Neural progenitor cell (in vitro differentiated cells): ENCODE results near the gene CSHL1. TPM values are rescaled to one million over a fixed set of nuclear protein-coding genes. Genes with fewer than 3 reads are reported as not detected.

Source experiments
- DNase-seq: peaks from one replicate; pipeline ENCODE4 v3.0.0-alpha.2; 2016; ENCODE audit warnings: low spot score
- H2AFZ ChIP-seq: fragments of 200-600 bp; sonication (generic); replicated peaks from 2 replicates; pipeline ENCODE4 v1.6.1; 2016; ENCODE audit warnings: antibody characterized with exemption
- H3F3A ChIP-seq: fragments of 200-600 bp; sonication (generic); 2 replicates; pipeline ENCODE4 v1.6.1; 2016; ENCODE audit warnings: antibody characterized with exemption, low read depth
- H3K27ac ChIP-seq: fragments of 200-600 bp; sonication (generic); 2 replicates; pipeline ENCODE4 v1.5.1; 2016; ENCODE audit warnings: mild to moderate bottlenecking
- H3K27me3 ChIP-seq: fragments of 200-600 bp; sonication (generic); 2 replicates; pipeline ENCODE4 v1.6.1; 2016; ENCODE audit warnings: mild to moderate bottlenecking, moderate library complexity
- H3K36me3 ChIP-seq: fragments of 200-600 bp; sonication (generic); 2 replicates; pipeline ENCODE4 v1.5.1; 2016
- H3K4me1 ChIP-seq: fragments of 200-600 bp; sonication (generic); 2 replicates; pipeline ENCODE4 v1.6.1; 2016; ENCODE audit warnings: mixed run types
- H3K4me2 ChIP-seq: fragments of 200-600 bp; sonication (generic); 2 replicates; pipeline ENCODE4 v1.6.1; 2016
- H3K4me3 ChIP-seq: fragments of 200-600 bp; sonication (generic); 2 replicates; pipeline ENCODE4 v1.5.1; 2016
- H3K79me2 ChIP-seq: fragments of 200-600 bp; sonication (generic); 2 replicates; pipeline ENCODE4 v1.6.1; 2016; ENCODE audit warnings: low read depth
- H3K9ac ChIP-seq: fragments of 200-600 bp; sonication (generic); 2 replicates; pipeline ENCODE4 v1.6.1; 2016
- H3K9me3 ChIP-seq: fragments of 200-600 bp; sonication (generic); 2 replicates; pipeline ENCODE4 v1.5.1; 2016; ENCODE audit warnings: low read depth
- H4K20me1 ChIP-seq: fragments of 200-600 bp; sonication (generic); 2 replicates; pipeline ENCODE4 v1.6.1; 2016; ENCODE audit warnings: low read depth
- H3K27ac Mint-ChIP-seq: 3 replicates; pipeline ENCODE4 v1.8.0; 2021; ENCODE audit warnings: mixed read lengths
- H3K27me3 Mint-ChIP-seq: 2 replicates; pipeline ENCODE4 v1.8.0; 2022; ENCODE audit warnings: low read depth, mild to moderate bottlenecking, inconsistent platforms, moderate library complexity, mixed read lengths; ENCODE audit not compliant: insufficient read depth
- H3K36me3 Mint-ChIP-seq: 3 replicates; pipeline ENCODE4 v1.8.0; 2021; ENCODE audit warnings: mixed read lengths
- H3K4me1 Mint-ChIP-seq: 3 replicates; pipeline ENCODE4 v1.8.0; 2021; ENCODE audit warnings: mixed read lengths
- H3K4me3 Mint-ChIP-seq: 3 replicates; pipeline ENCODE4 v1.8.0; 2021; ENCODE audit warnings: mild to moderate bottlenecking, moderate library complexity, mixed read lengths
- H3K9me3 Mint-ChIP-seq: 3 replicates; pipeline ENCODE4 v1.8.0; 2020; ENCODE audit warnings: mixed read lengths
- EZH2 ChIP-seq: fragments of 200-600 bp; sonication (generic); IDR thresholded peaks from 2 replicates; pipeline ENCODE4 v1.6.1; 2017; ENCODE audit warnings: antibody characterized with exemption, mild to moderate bottlenecking, moderate library complexity
- EZH2phosphoT487 ChIP-seq: fragments of 200-600 bp; sonication (generic); IDR thresholded peaks from 2 replicates; pipeline ENCODE4 v1.6.1; 2017; ENCODE audit warnings: antibody characterized with exemption
- total RNA-seq: library from RNA; depleted of rRNA; stranded (reverse); fragments of >200 nt; gene quantifications from 2 replicates; pipeline ENCODE4 v1.2.3, GENCODE V29; 2015; ENCODE audit warnings: low replicate concordance
- TF ChIP-seq, protein P1 (sequence below): fragments of 200-600 bp; sonication (generic); IDR thresholded peaks from 2 replicates; pipeline ENCODE4 v1.5.1; 2017; ENCODE audit warnings: antibody characterized with exemption, mild to moderate bottlenecking

The CSHL1 gene
- total RNA-seq, 1 donor from 2014 or later = not detected

DNA sequence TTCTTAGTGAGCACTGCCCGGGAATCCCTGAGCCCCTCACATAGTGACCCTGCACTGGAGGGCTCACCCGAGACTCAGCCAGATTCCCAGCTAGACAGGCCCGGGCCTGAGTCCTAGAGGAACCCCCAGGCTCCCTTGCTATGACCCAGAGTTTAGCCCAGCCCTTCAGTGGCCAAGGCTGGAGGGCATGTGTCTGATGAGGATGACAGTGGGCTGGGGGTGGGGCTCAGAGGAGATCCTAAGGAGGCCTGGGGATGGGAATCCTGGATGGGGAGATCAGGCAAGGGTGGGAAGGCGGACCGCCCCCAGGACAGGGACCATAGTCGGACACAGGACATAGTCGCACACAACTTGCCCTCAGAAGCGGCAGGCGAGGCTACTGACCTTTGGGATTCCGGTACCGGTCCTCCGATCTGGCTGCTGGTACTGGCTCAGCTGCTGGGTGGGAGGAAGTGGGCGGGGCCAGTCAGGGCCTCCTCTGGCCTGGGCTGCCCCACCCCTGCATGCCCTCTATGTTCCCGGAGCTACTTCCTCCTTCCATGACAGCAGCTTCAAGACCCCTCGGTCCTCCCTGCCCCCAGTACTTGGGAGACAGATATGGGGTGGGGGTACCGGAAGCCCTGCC, 20.0 kb upstream of the CSHL1 start:
- Histone ChIP-seq H3K4me3 (no peak overlapping the region), H3K4me1 (no peaks in the 10 kb centered on the region), H3K36me3 (no peaks in the 10 kb centered on the region), H3K9ac (no peak overlapping the region), H3K27ac (no peak overlapping the region), H3F3A (peaks cover 5% of the 10 kb centered on the region), H3K9me3 (no peaks in the 10 kb centered on the region), H3K4me2 (no peak overlapping the region), H3K27me3 (no peaks in the 10 kb centered on the region), H2AFZ (peak overlapping the region; percentile 57), H4K20me1 (no peaks in the 10 kb centered on the region), H3K79me2 (no peaks in the 10 kb centered on the region)
- peak overlapping the region; percentile 50 for H3K27ac Mint-ChIP-seq
- TF ChIP-seq, protein P1, sequence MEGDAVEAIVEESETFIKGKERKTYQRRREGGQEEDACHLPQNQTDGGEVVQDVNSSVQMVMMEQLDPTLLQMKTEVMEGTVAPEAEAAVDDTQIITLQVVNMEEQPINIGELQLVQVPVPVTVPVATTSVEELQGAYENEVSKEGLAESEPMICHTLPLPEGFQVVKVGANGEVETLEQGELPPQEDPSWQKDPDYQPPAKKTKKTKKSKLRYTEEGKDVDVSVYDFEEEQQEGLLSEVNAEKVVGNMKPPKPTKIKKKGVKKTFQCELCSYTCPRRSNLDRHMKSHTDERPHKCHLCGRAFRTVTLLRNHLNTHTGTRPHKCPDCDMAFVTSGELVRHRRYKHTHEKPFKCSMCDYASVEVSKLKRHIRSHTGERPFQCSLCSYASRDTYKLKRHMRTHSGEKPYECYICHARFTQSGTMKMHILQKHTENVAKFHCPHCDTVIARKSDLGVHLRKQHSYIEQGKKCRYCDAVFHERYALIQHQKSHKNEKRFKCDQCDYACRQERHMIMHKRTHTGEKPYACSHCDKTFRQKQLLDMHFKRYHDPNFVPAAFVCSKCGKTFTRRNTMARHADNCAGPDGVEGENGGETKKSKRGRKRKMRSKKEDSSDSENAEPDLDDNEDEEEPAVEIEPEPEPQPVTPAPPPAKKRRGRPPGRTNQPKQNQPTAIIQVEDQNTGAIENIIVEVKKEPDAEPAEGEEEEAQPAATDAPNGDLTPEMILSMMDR = no peak
- no peak for TF ChIP-seq EZH2phosphoT487
- TF ChIP-seq EZH2 = no peak
- peak; percentile 30 for DNase-seq
- H3K4me1 Mint-ChIP-seq = peaks cover 6% of the 10 kb centered on the region
- H3K36me3 Mint-ChIP-seq = no peaks in the 10 kb centered on the region
- no peaks in the 10 kb centered on the region for H3K9me3 Mint-ChIP-seq
- no peak overlapping the region for H3K4me3 Mint-ChIP-seq
- peaks cover 5% of the 10 kb centered on the region for H3K27me3 Mint-ChIP-seq

DNA sequence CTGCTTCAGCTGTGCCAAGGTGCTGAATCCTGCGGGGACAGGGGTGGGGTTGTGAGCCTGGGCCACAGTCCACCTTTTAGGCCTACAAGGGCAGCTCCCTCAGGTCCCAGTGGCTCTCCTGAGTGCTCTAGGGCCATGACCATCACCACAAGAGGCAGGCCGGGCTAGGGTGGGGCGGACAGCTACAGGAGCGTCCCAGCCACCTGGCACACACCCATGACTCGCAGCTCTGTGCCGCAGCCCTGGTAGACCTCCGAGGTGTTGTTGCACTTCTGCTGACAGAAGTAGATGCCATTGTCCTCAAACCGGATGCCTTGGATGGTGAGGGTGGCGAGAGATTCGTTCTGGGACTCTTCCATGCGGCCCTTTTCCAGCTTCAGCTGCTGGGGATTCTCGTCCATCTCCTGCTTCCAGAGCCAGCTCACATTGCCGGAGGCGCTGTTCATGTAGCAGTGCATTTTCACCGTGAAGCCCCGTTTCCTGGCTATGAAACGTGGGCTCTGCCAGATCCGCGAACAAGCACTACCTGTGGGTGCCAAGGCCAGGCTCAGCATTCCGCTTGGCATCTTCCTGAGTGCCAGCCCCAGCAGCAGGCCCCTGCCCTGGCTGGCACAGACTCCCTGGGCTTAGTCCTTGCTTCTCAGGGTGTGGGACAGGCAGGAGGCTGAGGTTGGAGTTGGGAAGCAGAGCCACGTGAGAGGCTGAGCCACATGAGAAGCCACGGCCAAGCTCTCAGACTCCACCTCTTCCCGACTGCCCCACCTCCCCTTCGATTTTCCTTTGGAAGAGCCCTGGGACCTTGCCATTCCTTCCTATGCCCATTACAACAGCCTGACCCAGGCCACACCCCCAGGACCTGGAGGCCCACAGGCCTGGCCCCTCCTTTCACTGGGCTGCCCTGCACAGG, 19.1 kb upstream of the CSHL1 start:
- no peaks in the 10 kb centered on the region for H4K20me1 ChIP-seq
- H3K27ac ChIP-seq = no peak overlapping the region
- H3K27me3 ChIP-seq = no peaks in the 10 kb centered on the region
- H3K4me1 ChIP-seq = no peaks in the 10 kb centered on the region
- H2AFZ ChIP-seq = peak overlapping the region; percentile 57
- no peaks in the 10 kb centered on the region for H3K36me3 ChIP-seq
- no peaks in the 10 kb centered on the region for H3K9me3 ChIP-seq
- H3K9me3 Mint-ChIP-seq = no peaks in the 10 kb centered on the region
- H3K27ac Mint-ChIP-seq = no peak overlapping the region
- no peak overlapping the region for H3K4me2 ChIP-seq
- TF ChIP-seq EZH2 (no peak), EZH2phosphoT487 (no peak)
- TF ChIP-seq, protein P1 = no peak
- no peaks in the 10 kb centered on the region for H3K79me2 ChIP-seq
- H3K4me1 Mint-ChIP-seq = peaks cover 6% of the 10 kb centered on the region
- peaks cover 5% of the 10 kb centered on the region for H3F3A ChIP-seq
- no peak for DNase-seq
- no peak overlapping the region for H3K4me3 ChIP-seq
- no peaks in the 10 kb centered on the region for H3K36me3 Mint-ChIP-seq
- no peak overlapping the region for H3K9ac ChIP-seq
- H3K27me3 Mint-ChIP-seq = peaks cover 5% of the 10 kb centered on the region
- H3K4me3 Mint-ChIP-seq = no peak overlapping the region

DNA sequence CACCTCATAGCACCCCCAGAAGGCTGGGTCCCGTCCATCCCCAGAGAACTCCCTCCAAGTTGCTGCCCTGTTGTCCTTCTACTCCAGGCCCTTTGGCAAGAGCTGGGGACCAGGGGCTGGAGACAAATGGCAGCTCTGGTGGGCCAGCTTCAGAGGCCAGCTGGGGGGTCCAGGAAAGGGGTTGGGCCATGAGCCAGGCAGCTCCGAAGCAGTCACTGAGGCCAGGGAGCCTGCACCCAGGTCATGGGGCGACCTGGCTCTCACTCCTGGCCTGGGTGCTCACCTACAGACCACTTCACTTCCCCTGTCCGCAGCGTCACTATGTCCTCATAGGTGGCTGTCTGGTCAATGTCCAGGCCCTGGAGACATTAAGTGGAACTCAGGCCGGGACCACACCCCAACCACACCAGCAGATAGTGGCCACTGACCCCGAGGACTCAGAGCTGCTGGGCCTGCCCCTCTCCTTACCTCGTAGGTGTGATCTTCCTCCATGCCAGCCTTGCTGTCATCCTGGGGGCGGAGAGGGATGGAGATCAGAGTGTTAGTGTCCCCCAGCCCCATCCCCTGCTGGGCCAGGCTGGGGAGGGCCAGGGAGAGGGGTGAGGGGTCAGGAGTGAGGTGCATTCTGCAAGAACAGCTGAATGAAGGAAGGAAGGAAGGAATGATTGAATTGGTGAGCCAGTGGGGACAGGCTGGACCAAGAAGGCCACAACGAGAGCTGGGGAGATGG, 18.1 kb upstream of the CSHL1 start:
- H3K27me3 ChIP-seq = no peaks in the 10 kb centered on the region
- Mint-ChIP-seq H3K9me3 (no peaks in the 10 kb centered on the region), H3K4me3 (no peak overlapping the region), H3K36me3 (no peaks in the 10 kb centered on the region), H3K27me3 (peaks cover 8% of the 10 kb centered on the region), H3K27ac (no peak overlapping the region), H3K4me1 (peaks cover 6% of the 10 kb centered on the region)
- peaks cover 5% of the 10 kb centered on the region for H3F3A ChIP-seq
- no peaks in the 10 kb centered on the region for H3K36me3 ChIP-seq
- no peak overlapping the region for H3K27ac ChIP-seq
- H3K4me2 ChIP-seq = no peak overlapping the region
- H3K9me3 ChIP-seq = no peaks in the 10 kb centered on the region
- H2AFZ ChIP-seq = no peak overlapping the region
- H3K4me1 ChIP-seq = no peaks in the 10 kb centered on the region
- H3K9ac ChIP-seq = no peak overlapping the region
- no peak for DNase-seq
- H4K20me1 ChIP-seq = no peaks in the 10 kb centered on the region
- H3K4me3 ChIP-seq = no peak overlapping the region
- no peak for TF ChIP-seq EZH2
- no peaks in the 10 kb centered on the region for H3K79me2 ChIP-seq
